Measurements from ENCODE around the gene PC.

PC gene

GRCh38 chr11:66978717-66979116 lies 20.5 kb upstream of the PC start:
- WGBS = 95% methylated on average over 5 of the region's 6 CpGs
- H3K4ac ChIP-seq (ENCODE audit: low read depth in 1 of 2, low read length in 2 of 2) = no peak overlapping the region
- H2BK5ac ChIP-seq (ENCODE audit: low read depth, low read length, poor library complexity, severe bottlenecking) = no peak overlapping the region
- peaks cover 8% of the 10 kb centered on the region for H3K4me1 ChIP-seq (ENCODE audit: control insufficient read depth, insufficient read depth, low read depth, low read length)
- no peaks in the 10 kb centered on the region for H3K27me3 ChIP-seq (ENCODE audit: control insufficient read depth in 1 of 2, insufficient read depth in 1 of 2, low read length in 2 of 2)
- no peak overlapping the region for H3K27ac ChIP-seq (ENCODE audit: low read length, poor library complexity, severe bottlenecking)
- H3K18ac ChIP-seq (ENCODE audit: low read depth in 1 of 2, low read length in 2 of 2) = no peak overlapping the region
- H2AFZ ChIP-seq (ENCODE audit: low read depth, low read length) = no peak overlapping the region
- no peak overlapping the region for H3K23ac ChIP-seq (ENCODE audit: low read length in 2 of 2)
- no peaks in the 10 kb centered on the region for H3K79me1 ChIP-seq (replicated peaks; ENCODE audit: low read length, poor library complexity, severe bottlenecking)
- H3K4me3 ChIP-seq (ENCODE audit: insufficient read depth in 1 of 2, low read depth in 1 of 2, low read length in 2 of 2) = no peak overlapping the region
- H4K8ac ChIP-seq (ENCODE audit: low read length) = no peak overlapping the region
- H2BK12ac ChIP-seq (ENCODE audit: low read length in 2 of 2) = no peak overlapping the region
- no peak overlapping the region for H3K9ac ChIP-seq (ENCODE audit: low read length)
- no peak overlapping the region for H2BK120ac ChIP-seq (ENCODE audit: low read depth, low read length)
- no peak for DNase-seq
- H4K91ac ChIP-seq (ENCODE audit: low read length) = no peak overlapping the region
- H2AK5ac ChIP-seq (ENCODE audit: low read length, severe bottlenecking) = no peak overlapping the region
- no peak overlapping the region for H3K14ac ChIP-seq (ENCODE audit: low read length in 2 of 2)
- H3K36me3 ChIP-seq (ENCODE audit: control insufficient read depth in 1 of 2, insufficient read depth in 2 of 2, low read depth in 1 of 2, low read length in 2 of 2) = no peaks in the 10 kb centered on the region
- no peak overlapping the region for H3K4me2 ChIP-seq (ENCODE audit: low read length, poor library complexity, severe bottlenecking)
- H3K9me3 ChIP-seq (ENCODE audit: control insufficient read depth, low read length) = peaks cover 6% of the 10 kb centered on the region
- H2BK15ac ChIP-seq (ENCODE audit: low read depth, poor library complexity, severe bottlenecking) = no peak overlapping the region

- Histone ChIP-seq H3K9ac (ENCODE audit: low read length) (no peak overlapping the region), H3K9me3 (ENCODE audit: control insufficient read depth, low read length) (peaks cover 6% of the 10 kb centered on the region), H2AK5ac (ENCODE audit: low read length, severe bottlenecking) (no peak overlapping the region), H2BK15ac (ENCODE audit: low read depth, poor library complexity, severe bottlenecking) (no peak overlapping the region), H3K4me2 (ENCODE audit: low read length, poor library complexity, severe bottlenecking) (no peak overlapping the region), H3K4me3 (ENCODE audit: insufficient read depth in 1 of 2, low read depth in 1 of 2, low read length in 2 of 2) (no peak overlapping the region), H3K18ac (ENCODE audit: low read depth in 1 of 2, low read length in 2 of 2) (no peak overlapping the region), H2BK120ac (ENCODE audit: low read depth, low read length) (no peak overlapping the region), H3K4ac (ENCODE audit: low read depth in 1 of 2, low read length in 2 of 2) (no peak overlapping the region), H3K14ac (ENCODE audit: low read length in 2 of 2) (no peak overlapping the region), H4K8ac (ENCODE audit: low read length) (no peak overlapping the region), H2BK5ac (ENCODE audit: low read depth, low read length, poor library complexity, severe bottlenecking) (no peak overlapping the region), H3K79me1 (replicated peaks; ENCODE audit: low read length, poor library complexity, severe bottlenecking) (no peaks in the 10 kb centered on the region), H2AFZ (ENCODE audit: low read depth, low read length) (no peak overlapping the region), H3K27me3 (ENCODE audit: control insufficient read depth in 1 of 2, insufficient read depth in 1 of 2, low read length in 2 of 2) (no peaks in the 10 kb centered on the region), H4K91ac (ENCODE audit: low read length) (no peak overlapping the region), H3K4me1 (ENCODE audit: control insufficient read depth, insufficient read depth, low read depth, low read length) (peaks cover 7% of the 10 kb centered on the region), H2BK12ac (ENCODE audit: low read length in 2 of 2) (no peak overlapping the region), H3K36me3 (ENCODE audit: control insufficient read depth in 1 of 2, insufficient read depth in 2 of 2, low read depth in 1 of 2, low read length in 2 of 2) (no peaks in the 10 kb centered on the region), H3K23ac (ENCODE audit: low read length in 2 of 2) (no peak overlapping the region), H3K27ac (ENCODE audit: low read length, poor library complexity, severe bottlenecking) (no peak overlapping the region)
- 100% methylated on average over 1 of the region's 2 CpGs for WGBS
- no peak for DNase-seq
These were observed 20.0 kb upstream of the PC start for GRCh38 chr11:66978229-66978628.

GRCh38 chr11:66976925-66977324 lies 18.7 kb upstream of the PC start:
- Histone ChIP-seq H4K8ac (ENCODE audit: low read length) (no peak overlapping the region), H3K14ac (ENCODE audit: low read length in 2 of 2) (no peak overlapping the region), H3K18ac (ENCODE audit: low read depth in 1 of 2, low read length in 2 of 2) (no peak overlapping the region), H2BK15ac (ENCODE audit: low read depth, poor library complexity, severe bottlenecking) (no peak overlapping the region), H4K91ac (ENCODE audit: low read length) (no peak overlapping the region), H3K4ac (ENCODE audit: low read depth in 1 of 2, low read length in 2 of 2) (no peak overlapping the region), H3K36me3 (ENCODE audit: control insufficient read depth in 1 of 2, insufficient read depth in 2 of 2, low read depth in 1 of 2, low read length in 2 of 2) (no peaks in the 10 kb centered on the region), H3K9me3 (ENCODE audit: control insufficient read depth, low read length) (peaks cover 6% of the 10 kb centered on the region), H3K9ac (ENCODE audit: low read length) (no peak overlapping the region), H2AK5ac (ENCODE audit: low read length, severe bottlenecking) (peak overlapping the region; percentile 30), H2BK12ac (ENCODE audit: low read length in 2 of 2) (no peak overlapping the region), H3K4me1 (ENCODE audit: control insufficient read depth, insufficient read depth, low read depth, low read length) (peaks cover 4% of the 10 kb centered on the region), H3K27ac (ENCODE audit: low read length, poor library complexity, severe bottlenecking) (no peak overlapping the region), H2BK5ac (ENCODE audit: low read depth, low read length, poor library complexity, severe bottlenecking) (no peak overlapping the region), H3K79me1 (replicated peaks; ENCODE audit: low read length, poor library complexity, severe bottlenecking) (no peaks in the 10 kb centered on the region), H2AFZ (ENCODE audit: low read depth, low read length) (no peak overlapping the region), H3K27me3 (ENCODE audit: control insufficient read depth in 1 of 2, insufficient read depth in 1 of 2, low read length in 2 of 2) (no peaks in the 10 kb centered on the region), H3K23ac (ENCODE audit: low read length in 2 of 2) (no peak overlapping the region), H3K4me2 (ENCODE audit: low read length, poor library complexity, severe bottlenecking) (no peak overlapping the region), H3K4me3 (ENCODE audit: insufficient read depth in 1 of 2, low read depth in 1 of 2, low read length in 2 of 2) (no peak overlapping the region), H2BK120ac (ENCODE audit: low read depth, low read length) (no peak overlapping the region)
- 85% methylated on average over 5 of the region's 6 CpGs for WGBS
- no peak for DNase-seq

- no peaks in the 10 kb centered on the region for H3K79me1 ChIP-seq (replicated peaks; ENCODE audit: low read length, poor library complexity, severe bottlenecking)
- H3K23ac ChIP-seq (ENCODE audit: low read length in 2 of 2) = no peak overlapping the region
- H3K9me3 ChIP-seq (ENCODE audit: control insufficient read depth, low read length) = peaks cover 6% of the 10 kb centered on the region
- H3K9ac ChIP-seq (ENCODE audit: low read length) = no peak overlapping the region
- H4K91ac ChIP-seq (ENCODE audit: low read length) = no peak overlapping the region
- WGBS = 53% methylated on average over 9 of the region's 9 CpGs
- DNase-seq = no peak
- H2BK15ac ChIP-seq (ENCODE audit: low read depth, poor library complexity, severe bottlenecking) = no peak overlapping the region
- peaks cover 7% of the 10 kb centered on the region for H3K4me1 ChIP-seq (ENCODE audit: control insufficient read depth, insufficient read depth, low read depth, low read length)
- no peak overlapping the region for H3K14ac ChIP-seq (ENCODE audit: low read length in 2 of 2)
- H2BK12ac ChIP-seq (ENCODE audit: low read length in 2 of 2) = no peak overlapping the region
- H3K18ac ChIP-seq (ENCODE audit: low read depth in 1 of 2, low read length in 2 of 2) = no peak overlapping the region
- no peaks in the 10 kb centered on the region for H3K27me3 ChIP-seq (ENCODE audit: control insufficient read depth in 1 of 2, insufficient read depth in 1 of 2, low read length in 2 of 2)
- no peak overlapping the region for H3K4me2 ChIP-seq (ENCODE audit: low read length, poor library complexity, severe bottlenecking)
- H3K4ac ChIP-seq (ENCODE audit: low read depth in 1 of 2, low read length in 2 of 2) = no peak overlapping the region
- H2AFZ ChIP-seq (ENCODE audit: low read depth, low read length) = no peak overlapping the region
- H3K36me3 ChIP-seq (ENCODE audit: control insufficient read depth in 1 of 2, insufficient read depth in 2 of 2, low read depth in 1 of 2, low read length in 2 of 2) = no peaks in the 10 kb centered on the region
- H3K4me3 ChIP-seq (ENCODE audit: insufficient read depth in 1 of 2, low read depth in 1 of 2, low read length in 2 of 2) = no peak overlapping the region
- no peak overlapping the region for H4K8ac ChIP-seq (ENCODE audit: low read length)
- H3K27ac ChIP-seq (ENCODE audit: low read length, poor library complexity, severe bottlenecking) = no peak overlapping the region
- no peak overlapping the region for H2BK120ac ChIP-seq (ENCODE audit: low read depth, low read length)
- no peak overlapping the region for H2AK5ac ChIP-seq (ENCODE audit: low read length, severe bottlenecking)
- H2BK5ac ChIP-seq (ENCODE audit: low read depth, low read length, poor library complexity, severe bottlenecking) = no peak overlapping the region
These were observed 17.9 kb upstream of the PC start for GRCh38 chr11:66976028-66976467.
